GM11168 (cell line): ENCODE data around the gene HECA.
"Not testable (repeated sequence)": the region's sequence is repeated elsewhere in the genome, so short reads cannot be mapped to it uniquely, and the experiment has no call there.

ENCODE experiments used
- in situ Hi-C: fragments of 300-500 bp; cut with MboI; formaldehyde crosslinking; loops from one replicate; pipeline ENCODE4 v1.12.0; 2022; ENCODE audit warnings: low sequenced_read_pairs; ENCODE audit not compliant: unreplicated experiment

Gene HECA

DNA sequence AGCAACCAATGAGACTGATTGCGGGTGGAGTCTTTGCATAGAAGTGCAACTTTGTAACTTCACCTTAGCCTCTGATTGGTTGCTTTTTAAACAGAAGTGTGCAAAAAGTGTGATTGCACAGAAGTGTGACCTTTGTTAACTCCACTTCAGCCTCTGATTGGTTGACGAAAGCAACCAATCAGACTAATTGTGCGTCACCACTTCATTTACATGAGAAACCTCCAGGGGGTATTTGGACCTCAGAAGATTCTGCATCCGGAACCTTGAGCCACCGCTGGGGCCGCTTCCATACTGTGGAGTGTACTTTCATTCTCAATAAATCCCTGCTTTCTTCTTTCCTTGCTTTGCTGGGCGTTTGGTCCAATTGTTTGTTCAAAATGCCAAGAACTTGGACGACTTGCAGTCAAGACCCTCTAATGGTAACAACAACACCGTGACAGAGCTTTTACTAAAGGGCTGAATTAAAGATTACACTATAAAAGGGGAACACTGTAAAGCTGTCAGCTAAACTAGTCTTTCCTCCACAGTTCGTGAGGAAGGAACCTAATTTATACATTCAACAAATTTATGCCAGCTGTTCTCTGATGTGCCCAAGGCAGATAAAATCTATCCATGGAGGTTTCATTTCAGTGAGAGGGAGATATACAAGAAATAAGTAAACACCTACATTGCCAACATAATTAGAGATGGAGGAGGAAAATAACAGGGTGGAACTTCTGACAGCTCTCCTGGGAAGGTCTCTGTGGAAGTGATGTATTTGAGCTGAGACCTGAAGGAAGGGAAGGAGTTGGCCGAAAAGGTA, 1.4 kb upstream of the HECA start:
- in situ Hi-C loops = no loop called here

DNA sequence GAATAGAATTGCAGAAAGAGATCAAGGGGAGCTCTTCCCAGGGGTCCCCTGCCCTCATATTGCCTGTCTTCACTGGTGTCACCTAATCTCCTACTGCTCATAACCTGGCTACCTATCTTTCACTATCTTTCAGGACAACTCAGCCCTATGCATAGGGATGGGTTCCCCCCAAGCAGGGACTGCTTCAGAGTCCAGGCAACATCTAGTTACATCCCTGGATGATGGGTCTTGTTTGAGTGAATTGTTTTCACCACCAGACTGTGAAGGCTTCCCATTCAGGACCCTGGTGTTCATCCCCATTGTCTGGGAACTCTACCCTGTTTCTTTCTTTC, 850 bp upstream of the HECA start:
- in situ Hi-C loops = no loop called here

DNA sequence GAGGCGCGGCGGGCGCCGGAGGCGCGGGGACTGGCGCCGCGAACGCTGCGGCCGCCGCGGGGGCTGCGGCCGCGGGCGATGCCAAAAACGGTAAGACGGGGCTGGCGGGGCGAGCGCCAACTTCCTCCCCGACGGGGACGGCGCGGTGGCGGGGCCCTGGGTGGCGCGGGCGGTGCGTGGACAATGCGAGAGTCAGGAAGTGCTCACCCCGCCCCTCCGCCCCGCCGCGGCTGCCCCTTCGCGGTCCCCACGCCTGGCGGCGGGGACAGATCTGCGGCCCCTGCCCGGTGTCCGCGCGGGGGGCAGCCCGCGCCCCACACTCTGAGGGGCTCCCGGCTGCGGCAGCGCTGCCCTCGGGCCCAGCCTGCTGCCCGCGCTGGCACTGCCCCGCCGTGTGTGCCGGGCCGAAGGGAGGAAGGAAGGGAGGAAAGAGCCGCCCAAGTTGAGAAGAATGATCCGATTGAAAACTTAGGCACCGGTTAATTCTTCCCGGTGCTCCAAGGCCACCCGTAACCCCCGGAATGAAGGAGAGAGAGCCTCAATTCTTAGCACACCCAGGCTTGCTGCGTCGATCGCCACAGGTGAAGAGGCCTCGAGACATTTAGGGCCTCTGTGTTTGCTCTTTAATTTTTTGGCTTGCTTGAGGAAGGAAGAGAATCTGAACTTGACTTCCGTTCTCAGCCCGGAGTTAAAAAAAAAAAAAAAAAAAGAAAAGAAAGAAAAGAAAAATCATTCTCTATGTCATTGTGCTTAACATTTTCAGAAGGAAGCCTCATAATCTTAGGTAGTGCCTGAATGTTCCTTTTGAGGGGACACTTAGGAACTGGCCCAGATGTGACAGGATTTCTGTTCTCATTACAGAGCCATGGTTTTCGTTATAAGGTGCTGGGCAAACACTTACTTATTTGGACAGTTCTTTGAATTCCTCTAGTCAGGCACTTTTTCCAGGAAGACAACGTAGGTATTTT, 982 bp downstream of the HECA start:
- in situ Hi-C loops = no loop called here

DNA sequence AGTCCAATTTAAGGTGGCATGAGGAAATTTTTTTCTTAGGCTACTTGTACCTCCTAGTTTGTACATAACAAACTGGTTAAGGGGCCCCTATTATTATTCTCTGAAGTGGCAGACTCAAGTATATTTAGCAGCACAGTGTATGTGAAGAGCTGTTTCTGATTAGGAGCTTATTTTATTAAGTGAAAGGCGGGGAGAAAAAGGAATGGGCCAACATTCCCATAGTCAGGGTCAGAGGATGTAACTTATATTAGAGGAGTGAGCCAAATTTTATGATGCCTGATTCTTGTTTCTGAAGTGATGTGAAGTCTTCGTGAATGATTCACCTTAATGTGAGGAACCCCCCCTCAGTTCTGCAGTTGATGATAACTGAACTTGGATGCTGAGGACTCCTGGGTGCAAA, 2.8 kb downstream of the HECA start:
- in situ Hi-C loops = no loop called here

DNA sequence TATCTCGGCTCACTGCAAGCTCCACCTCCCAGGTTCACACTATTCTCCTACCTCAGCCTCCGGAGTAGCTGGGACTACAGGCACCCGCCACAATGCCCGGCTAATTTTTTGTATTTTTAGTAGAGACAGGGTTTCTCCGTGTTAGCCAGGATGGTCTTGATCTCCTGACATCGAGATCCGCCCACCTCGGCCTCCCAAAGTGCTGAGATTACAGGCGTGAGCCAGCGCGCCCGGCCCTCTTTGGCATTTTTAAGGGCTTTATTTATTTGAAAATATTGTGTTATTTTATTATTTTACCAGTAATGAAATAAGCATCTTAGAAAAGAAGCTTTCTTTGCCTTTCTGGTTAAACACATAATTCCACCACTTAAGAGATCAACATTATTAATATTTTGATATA, 6.0 kb downstream of the HECA start:
- in situ Hi-C loops = not testable (repeated sequence)

DNA sequence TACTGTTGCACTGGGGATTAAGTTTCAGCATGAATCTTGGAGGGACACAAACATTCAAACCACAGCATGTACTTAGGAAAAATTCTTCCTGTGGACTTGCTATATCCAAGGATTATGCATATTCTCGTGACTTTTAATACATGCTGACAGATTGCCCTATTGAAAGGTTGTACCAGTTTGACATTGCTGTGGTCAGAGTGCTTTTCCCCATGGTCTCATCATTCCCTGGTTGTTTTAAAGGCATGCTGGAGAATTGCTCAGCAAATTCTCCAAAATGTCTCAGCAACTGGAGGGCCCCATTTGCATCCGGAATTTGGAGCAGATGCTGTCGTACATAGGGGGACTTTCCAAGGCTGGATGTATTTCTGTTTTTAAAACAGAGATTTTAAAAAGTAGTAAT, 7.4 kb downstream of the HECA start:
- in situ Hi-C loops = no loop called here

DNA sequence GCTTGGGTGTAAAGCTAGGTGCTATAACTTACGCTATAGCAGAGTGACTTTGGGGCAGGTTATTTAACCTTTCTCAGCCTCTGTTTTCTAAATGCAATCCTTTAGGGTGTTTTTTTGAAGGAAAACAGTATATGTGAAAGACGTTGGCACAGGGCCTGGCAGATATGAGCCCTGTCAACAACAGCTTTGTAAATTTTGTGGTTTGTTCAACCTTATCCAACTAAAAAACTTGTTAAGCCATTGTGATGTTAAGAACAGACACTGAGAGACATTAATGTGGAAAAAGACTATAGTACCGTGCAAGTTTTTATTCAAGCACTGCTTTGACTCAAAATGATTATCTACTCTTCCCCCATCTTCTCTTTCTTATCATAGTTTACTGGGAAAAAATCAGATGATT, 8.2 kb downstream of the HECA start:
- in situ Hi-C loops = no loop called here

DNA sequence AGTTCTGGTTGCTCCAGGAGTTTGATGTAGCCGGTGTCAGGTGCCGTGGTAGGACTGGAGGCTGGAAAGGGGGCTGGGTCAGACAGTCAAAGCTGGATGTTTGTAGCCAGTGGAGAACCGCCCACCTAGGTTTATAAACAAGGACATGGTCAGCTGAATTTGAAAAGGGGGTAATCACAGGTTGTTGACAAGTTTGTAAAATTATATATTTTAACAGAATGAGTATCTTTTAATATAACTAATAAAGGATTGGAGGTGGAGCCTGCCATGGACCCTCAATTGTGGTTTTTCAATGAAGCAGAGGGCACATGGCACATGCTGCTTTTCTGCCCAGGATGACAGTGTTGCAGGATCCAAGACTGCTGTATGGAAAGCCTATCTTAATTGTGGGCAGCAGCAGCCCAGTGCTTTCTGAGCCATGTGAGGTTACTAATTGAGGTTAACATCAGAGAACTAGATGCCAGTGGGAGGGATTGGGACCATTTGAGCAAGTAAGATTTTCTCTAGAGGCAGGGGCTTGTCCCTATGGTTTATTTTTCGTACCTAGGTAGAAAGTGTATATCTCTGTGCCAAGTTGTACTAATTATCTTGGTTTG, 9.7 kb downstream of the HECA start:
- in situ Hi-C loops = no loop called here

DNA sequence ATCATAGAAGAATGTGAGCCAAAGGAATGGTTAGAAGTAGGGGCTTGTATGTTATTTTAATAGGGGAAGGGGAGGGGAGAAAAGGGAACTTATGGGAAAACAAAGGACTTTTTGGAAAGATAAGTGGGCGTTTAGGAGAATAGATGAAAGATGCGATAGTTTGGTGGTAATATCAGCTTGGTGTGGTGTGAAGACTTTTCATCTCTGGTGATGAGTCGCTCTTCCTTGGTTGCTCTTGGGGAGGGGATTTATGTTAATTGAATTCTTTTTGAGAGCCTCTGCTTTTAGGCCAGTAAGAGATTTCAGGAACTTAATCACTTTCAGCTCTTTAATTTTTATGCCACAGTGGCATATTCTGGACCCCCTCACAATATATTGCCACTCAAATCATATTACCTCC, 10.8 kb downstream of the HECA start:
- in situ Hi-C loops = no loop called here

DNA sequence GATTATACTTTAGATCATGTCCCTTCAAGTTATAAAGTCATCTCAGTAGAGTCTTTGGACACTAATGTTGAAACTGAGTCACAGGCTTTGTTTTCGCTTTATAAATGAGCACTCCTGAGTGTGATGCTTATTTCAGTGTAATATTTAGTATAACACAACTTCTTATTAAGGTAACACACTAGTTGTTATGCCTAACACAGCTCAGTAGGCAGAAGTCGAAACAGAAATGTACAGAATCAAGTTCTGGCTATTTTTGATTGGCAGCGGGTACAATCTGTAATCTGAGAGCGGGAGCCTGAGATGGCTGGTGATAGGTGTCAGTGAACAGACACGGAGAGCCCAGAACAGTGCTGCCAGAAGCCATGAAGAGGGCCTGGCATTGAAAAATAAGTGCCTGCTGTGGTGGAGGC, 11.4 kb downstream of the HECA start:
- in situ Hi-C loops = no loop called here

DNA sequence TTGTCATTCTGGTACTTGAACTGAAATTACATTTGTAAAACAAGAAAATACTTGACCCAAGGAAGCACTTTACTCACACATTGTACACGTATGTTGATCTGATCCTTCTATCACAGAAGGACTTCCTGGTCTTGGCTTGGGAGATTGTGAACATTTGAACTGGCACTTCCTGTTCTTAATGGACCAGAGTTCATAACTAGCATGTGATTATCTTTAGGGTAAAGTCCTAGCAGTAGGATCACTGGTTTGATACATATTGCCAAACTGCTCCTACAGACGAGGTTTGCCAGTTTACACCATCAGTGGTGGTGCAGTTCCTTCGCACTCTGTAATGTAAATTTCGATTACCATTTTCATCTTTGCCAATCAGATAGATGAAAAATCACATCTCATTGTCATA, 12.7 kb downstream of the HECA start:
- in situ Hi-C loops = no loop called here

DNA sequence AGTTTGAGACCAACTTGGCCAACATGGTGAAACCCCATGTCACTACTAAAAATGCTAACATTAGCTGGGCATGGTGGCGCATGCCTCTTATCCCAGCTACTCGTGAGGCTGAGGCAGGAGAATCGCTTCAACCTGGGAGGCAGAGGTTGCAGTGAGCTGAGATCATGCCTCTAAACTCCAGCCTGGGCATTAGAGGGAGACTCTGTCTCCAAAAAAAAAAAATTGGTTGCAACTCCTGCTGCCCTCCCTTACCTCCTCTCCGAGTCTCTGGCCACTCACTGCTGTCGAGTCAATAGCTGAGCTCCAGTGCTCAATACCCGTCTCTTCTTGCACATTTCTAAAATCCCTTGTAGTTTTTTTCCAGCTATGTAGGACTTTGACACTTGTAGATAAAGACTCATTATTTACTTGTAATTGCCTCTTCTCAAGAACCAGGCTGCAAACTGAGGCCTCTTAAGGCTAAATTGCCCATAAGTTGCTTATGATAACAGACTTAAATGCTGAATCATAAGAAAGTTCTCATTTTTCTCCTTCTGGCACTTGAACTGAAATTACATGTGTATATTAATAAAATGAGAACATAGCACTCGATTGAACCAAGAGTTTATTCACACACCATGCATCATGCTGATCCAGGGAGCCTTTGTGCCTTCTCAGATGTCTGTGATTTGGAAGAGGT, 13.8 kb downstream of the HECA start:
- in situ Hi-C loops = no loop called here

DNA sequence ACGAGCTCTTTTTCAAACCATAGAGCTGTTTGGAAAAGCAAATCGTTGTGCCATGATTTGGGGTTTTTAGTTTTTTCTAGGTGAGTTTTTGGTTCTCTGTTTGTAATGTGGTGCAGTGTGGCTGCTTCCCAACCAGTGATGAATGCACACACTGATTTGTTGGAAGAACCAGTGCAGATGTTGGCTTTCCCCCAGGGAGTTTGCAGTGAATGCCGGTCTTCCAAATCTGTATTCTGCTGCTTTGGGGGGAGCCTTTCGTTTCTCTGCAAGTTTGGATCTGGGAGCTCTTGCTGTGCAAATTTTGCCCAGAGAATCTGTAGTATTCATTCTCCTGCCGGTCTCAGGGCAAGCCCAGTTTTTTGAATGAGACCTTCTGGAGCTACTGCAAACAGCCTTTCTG, 14.5 kb downstream of the HECA start:
- in situ Hi-C loops = no loop called here

DNA sequence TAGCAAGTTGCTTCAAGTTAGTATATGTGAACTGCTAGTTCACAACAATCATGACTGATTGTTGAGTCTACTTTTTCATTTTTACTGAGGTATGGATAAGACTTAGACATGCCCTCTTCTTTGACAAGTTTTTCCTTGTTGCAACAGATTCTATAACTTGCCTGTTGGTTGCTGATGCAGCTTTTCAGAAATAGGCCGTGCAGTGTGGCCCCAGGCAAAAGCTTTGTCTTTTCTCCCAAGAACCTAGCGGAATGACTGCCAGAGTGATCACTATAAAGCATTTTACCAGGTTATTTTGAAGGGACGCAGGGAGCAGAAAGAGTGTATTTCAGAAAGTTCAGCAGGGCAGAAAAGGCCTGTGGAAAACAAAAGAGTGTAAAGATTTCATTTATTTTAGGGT, 16.0 kb downstream of the HECA start:
- in situ Hi-C loops = no loop called here

DNA sequence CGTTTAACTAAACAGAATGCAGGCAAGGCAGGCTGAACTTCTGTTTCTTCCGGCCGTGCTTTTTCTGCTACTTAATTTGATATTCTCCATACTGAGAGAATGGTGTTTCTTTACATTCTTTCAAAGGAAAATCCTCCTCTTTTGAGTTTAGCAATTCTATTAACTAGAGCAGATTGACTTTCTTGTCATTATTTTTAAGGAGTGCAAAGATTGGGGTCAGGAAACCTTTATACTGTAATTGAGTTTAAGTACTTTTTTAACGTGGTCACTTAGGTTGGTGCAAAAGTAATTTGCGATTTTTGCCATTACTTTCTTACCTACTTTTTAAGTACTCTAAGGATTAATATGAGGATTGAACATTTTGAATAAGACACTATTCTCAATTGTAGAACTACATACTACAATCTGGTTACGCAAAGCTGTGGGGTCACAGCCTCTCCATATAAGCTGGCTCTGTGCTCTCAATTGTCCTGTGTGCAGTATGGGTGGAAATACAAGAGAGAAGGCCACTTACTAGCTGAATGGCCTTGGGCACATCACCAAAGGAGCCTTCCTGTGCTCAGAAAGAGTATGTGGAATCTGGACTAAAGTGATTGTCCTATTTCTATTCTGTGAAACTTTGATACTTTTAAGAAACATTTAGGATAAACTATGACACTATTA, 16.7 kb downstream of the HECA start:
- in situ Hi-C loops = no loop called here

DNA sequence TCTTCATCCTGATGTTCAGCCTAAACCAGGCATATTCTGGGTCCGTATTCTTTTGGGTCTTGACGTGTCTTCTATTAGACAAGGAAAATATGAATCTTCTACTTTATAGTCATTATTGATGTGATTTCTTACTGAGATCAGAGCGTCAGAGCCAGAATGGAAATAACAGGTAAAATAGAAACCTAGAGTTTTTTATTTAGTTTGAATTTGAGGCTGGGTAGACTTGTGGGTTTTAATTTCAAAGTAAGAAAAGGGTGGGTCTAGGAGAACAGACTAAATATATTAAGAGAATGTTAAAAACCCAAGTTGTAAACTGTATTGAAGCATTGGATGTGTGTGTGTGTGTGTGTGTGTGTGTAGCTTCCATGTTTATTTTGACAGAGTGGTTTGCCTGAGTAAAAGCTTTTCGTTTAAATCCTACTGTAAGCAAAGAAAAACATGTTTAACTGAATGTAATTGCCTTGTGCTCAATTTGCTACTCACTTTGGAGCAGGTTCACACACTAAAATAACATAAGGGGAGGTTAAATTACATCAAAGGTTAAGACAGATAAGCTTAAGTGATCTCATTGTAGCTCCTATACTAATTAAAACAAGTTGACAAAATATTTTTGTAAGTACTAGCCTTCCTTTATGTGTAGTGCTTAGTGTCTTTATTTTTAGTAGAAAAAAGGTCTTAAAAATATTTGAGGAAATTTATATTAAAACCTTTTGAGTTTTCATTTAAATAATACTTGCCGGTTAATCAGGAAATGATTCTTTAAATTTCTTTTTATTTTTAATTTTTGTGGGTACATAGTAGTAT, 17.4 kb downstream of the HECA start:
- in situ Hi-C loops = no loop called here

DNA sequence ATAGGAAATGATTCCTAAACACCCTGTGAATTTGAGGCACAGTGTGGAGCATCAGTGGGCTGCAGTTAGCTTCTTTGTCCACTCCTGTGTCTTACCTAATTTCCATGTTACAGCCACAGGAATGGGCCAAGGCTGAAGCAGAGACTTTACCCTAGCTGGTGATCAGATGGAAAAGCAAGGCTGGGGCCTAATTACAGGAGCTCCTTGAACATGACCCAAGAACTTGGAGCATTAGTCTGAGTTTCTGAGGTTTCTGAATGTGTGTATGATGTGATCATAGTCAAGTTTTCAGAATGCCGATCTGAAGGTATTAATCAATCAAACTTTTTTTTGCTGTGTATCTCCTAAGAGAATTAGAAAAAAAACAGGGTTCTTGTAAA, 18.0 kb downstream of the HECA start:
- in situ Hi-C loops = no loop called here

DNA sequence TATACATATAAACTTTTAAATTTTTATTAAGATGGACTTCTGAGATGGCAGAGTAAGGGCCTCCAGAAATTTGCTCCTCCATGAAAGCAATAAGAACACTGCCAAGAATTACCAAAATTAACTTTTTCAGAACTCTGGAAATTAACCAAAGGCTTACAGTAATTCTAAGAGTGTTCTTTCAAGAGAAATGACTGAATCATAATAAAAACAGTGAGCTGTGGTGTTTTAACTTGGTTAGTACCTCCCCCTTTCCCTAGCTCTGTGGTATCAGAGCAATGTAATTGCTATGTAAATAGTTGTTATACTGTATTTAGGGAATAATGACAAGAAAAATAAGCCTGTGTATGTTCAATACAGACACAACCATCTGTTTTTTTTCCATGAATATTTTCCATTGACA, 19.0 kb downstream of the HECA start:
- in situ Hi-C loops = no loop called here

DNA sequence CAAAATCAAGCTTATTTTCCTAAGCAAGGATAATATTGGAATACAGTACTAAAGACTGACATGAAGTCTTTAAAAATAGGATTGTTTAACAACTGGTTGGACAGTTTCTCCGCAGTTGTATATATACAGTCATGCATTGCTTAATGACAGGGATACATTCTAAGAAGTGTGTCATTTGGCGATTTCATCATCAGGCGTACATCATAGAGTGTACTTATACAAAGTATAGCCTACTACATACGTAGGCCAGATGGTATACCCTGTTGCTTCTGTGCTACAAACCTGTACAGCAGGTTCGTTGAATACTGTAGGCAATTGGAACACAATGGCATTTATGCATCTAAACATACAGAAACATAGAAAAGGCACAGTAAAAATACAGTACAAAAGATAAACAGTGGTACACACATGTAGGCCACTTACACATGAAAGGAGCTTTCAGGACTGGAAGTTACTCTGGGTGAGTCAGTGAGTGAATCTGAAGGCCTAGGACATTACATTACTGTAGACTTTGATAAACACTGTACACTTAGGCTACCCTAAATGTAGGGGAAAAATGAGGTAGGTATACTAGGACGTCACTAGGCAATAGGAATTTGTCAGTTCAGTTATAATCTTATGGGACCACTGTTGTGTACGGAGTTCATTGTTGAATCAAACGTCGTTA, 20.1 kb downstream of the HECA start:
- in situ Hi-C loops = no loop called here
